Body of pancreas (tissue), 4 donors: ENCODE measurements around the gene ANKRD6. TPM values are rescaled to one million over a fixed set of nuclear protein-coding genes. Genes with fewer than 3 reads are reported as not detected.

Source experiments
- ATAC-seq: fragments of 150-250 bp; one replicate; pipeline ENCODE4 v1.9.1; 2016
- DNase-seq, 4 donors: peaks; one replicate each; pipeline ENCODE4 v3.0.0-alpha.2; 2019
- H3K27ac ChIP-seq, 4 donors: fragments of 200-600 bp; sonication (generic); 1 replicate in 3 of 4; 2 replicates in 1 of 4; pipeline versions ENCODE4 v1.5.1 to v1.6.1; 2016 to 2019; ENCODE audit warnings: mild to moderate bottlenecking in 1 of 4, mixed read lengths in 1 of 4, moderate library complexity in 1 of 4
- H3K27me3 ChIP-seq, 2 donors: fragments of 200-600 bp; sonication (generic); one replicate each; pipeline ENCODE4 v1.6.0; 2016; ENCODE audit warnings: mild to moderate bottlenecking in 1 of 2
- H3K36me3 ChIP-seq, 2 donors: fragments of 200-600 bp; sonication (generic); replicated peaks in 1 of 2; 2 replicates each; pipeline ENCODE4 v1.5.1; 2016; ENCODE audit warnings: low read depth in 2 of 2; ENCODE audit not compliant: insufficient read depth in 1 of 2
- H3K4me1 ChIP-seq: fragments of 200-600 bp; sonication (generic); one replicate; pipeline ENCODE4 v1.6.0; 2016
- H3K4me3 ChIP-seq, 2 donors: fragments of 200-600 bp; sonication (generic); 1 replicate in 1 of 2; 2 replicates in 1 of 2; pipeline ENCODE4 v1.5.1; 2016 to 2019
- H3K9me3 ChIP-seq, 3 donors: fragments of 200-600 bp; sonication (generic); 1 replicate in 2 of 3; 2 replicates in 1 of 3; pipeline ENCODE4 v1.5.1; 2016
- CTCF ChIP-seq, 7 experiments: fragments of 450-650 bp in 4 of 7; fragments of 200-600 bp in 3 of 7; sonication (generic) in 3 of 7; IDR thresholded peaks; one replicate each; pipeline ENCODE4 v1.5.1; 2016 to 2019; ENCODE audit warnings: antibody characterized with exemption in 7 of 7
- POLR2A ChIP-seq, 3 donors: fragments of 450-650 bp; IDR thresholded peaks; one replicate each; pipeline ENCODE4 v1.6.1; 2016; ENCODE audit warnings: antibody characterized with exemption in 3 of 3, mild to moderate bottlenecking in 2 of 3
- WGBS, 2 donors: methylation state at CpG; one replicate each; pipeline ENCODE4 v1.1.5; 2017; 5-methylcytosine and 5-hydroxymethylcytosine counted together
- intact Hi-C: fragments of 100-400 bp; cut with DNase I; formaldehyde crosslinking; loops from one replicate; pipeline ENCODE4 v1.15.1; 2023
- small RNA-seq: library from RNA; depleted of rRNA; stranded (forward); fragments of <200 nt; gene quantifications from one replicate; pipeline ENCODE3, GENCODE V24; 2016
- total RNA-seq, 2 donors: library from RNA; depleted of rRNA; stranded (reverse); fragments of >200 nt; gene quantifications; one replicate each; pipeline ENCODE4 v1.1.0, GENCODE V29; 2016

Gene ANKRD6
- total RNA-seq, 2 donors from 2014 or later, result 16.9 to 21.4 TPM

- DNase-seq (no peak), ATAC-seq (no peak)
- Histone ChIP-seq H3K36me3 (peaks cover 24 to 58% of the 10 kb centered on the region in 2 donors), H3K4me1 (no peaks in the 10 kb centered on the region), H3K27ac (no peak overlapping the region), H3K4me3 (no peak overlapping the region), H3K27me3 (no peaks in the 10 kb centered on the region), H3K9me3 (no peaks in the 10 kb centered on the region)
- TF ChIP-seq POLR2A (IDR thresholded peaks at IDR 0.05) (no peak), CTCF (IDR thresholded peaks at IDR 0.05) (no peak)
- WGBS, 2 donors, result 78 to 88% methylated on average over 2 of the region's 2 CpGs
- intact Hi-C loops, result no loop called here
Observed at GRCh38 chr6:89680150-89680549, 247.2 kb downstream of the ANKRD6 start.

- DNase-seq (no peak), ATAC-seq (no peak)
- Histone ChIP-seq H3K4me3 (no peak overlapping the region), H3K4me1 (no peaks in the 10 kb centered on the region), H3K36me3 (peaks cover 24 to 57% of the 10 kb centered on the region in 2 donors), H3K27ac (no peak overlapping the region), H3K9me3 (no peaks in the 10 kb centered on the region), H3K27me3 (no peaks in the 10 kb centered on the region)
- intact Hi-C loops, result no loop called here
- TF ChIP-seq POLR2A (IDR thresholded peaks at IDR 0.05), result no peak
- TF ChIP-seq CTCF (IDR thresholded peaks at IDR 0.05), result no peak
- WGBS, 2 donors, result 86 to 88% methylated on average over 7 of the region's 7 CpGs
Observed at GRCh38 chr6:89680551-89680950, 247.6 kb downstream of the ANKRD6 start.

DNA sequence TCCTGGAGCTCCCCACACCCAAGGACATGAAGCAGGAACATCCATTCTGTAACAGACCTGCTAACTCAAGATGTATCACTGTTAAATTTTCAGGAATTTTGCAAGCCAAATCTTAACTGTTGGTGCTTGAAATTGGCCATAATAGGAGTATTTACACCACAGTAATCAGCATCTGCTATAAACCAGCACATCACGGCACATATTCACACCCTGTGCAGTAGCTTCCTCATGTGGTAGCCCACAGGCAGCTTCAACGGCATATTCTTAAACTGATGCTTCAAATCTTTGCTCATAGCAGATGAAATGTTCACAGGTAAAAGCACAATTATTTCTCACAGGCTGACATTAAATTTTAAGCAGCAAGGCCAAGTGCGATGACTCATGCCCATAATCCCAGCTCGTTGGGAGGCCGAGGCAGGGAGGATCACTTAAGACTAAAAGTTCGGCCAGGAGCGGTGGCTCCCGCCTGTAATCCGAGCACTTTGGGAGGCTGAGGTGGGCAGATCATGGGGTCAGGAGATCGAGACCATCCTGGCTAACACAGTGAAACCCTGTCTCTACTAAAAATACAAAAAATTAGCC lies 249.1 kb downstream of the ANKRD6 start:
- no peak for TF ChIP-seq POLR2A (IDR thresholded peaks at IDR 0.05)
- TF ChIP-seq CTCF (IDR thresholded peaks at IDR 0.05), result no peak
- Histone ChIP-seq H3K4me3 (no peak overlapping the region), H3K4me1 (no peaks in the 10 kb centered on the region), H3K9me3 (no peaks in the 10 kb centered on the region), H3K27me3 (no peaks in the 10 kb centered on the region), H3K36me3 (peaks cover 25 to 58% of the 10 kb centered on the region in 2 donors), H3K27ac (no peak overlapping the region)
- DNase-seq (no peak), ATAC-seq (no peak)
- 89 to 100% methylated on average over 9 to 10 of the region's 10 CpGs for WGBS, 2 donors
- intact Hi-C loops, result no loop called here

GRCh38 chr6:89682991-89683390 lies 250.0 kb downstream of the ANKRD6 start:
- H3K27ac ChIP-seq, result no peak overlapping the region
- ATAC-seq (no peak), DNase-seq (no peak)
- H3K36me3 ChIP-seq, result peaks cover 18 to 62% of the 10 kb centered on the region in 2 donors
- H3K4me3 ChIP-seq, result no peak overlapping the region
- no peaks in the 10 kb centered on the region for H3K27me3 ChIP-seq
- H3K9me3 ChIP-seq, result no peaks in the 10 kb centered on the region
- H3K4me1 ChIP-seq, result no peaks in the 10 kb centered on the region
- TF ChIP-seq POLR2A (IDR thresholded peaks at IDR 0.05) (no peak), CTCF (IDR thresholded peaks at IDR 0.05) (no peak)
- 94 to 100% methylated on average over 1 of the region's 1 CpG for WGBS, 2 donors
- intact Hi-C loops, result no loop called here

Small RNAs within 50 kb of the gene (small RNA-seq; reads per million reads assigned to genes)
- gene RN7SL11P, result not detected

Other genes starting within 250 kb of the ANKRD6 start
- not detected for gene GABRR1, start 215.8 kb upstream of the ANKRD6 start, total RNA-seq
- gene GABRR2, start 117.9 kb upstream of the ANKRD6 start, total RNA-seq, result 1 to 10 TPM in 1 of 2 donors, under 1 TPM in 1; 0.52 to 1.3 TPM
- gene UBE2J1, start 80.4 kb upstream of the ANKRD6 start, total RNA-seq, result 10 to 100 TPM; 23.4 to 27.8 TPM
- gene RRAGD, start 20.9 kb upstream of the ANKRD6 start, total RNA-seq, result 1 to 10 TPM; 9.2 to 9.3 TPM
- 10 to 100 TPM in 1 of 2 donors, 1 to 10 TPM in 1; 8.0 to 13.8 TPM for gene LYRM2, start 205.6 kb downstream of the ANKRD6 start, total RNA-seq